Loucy (cell line): ENCODE data around the gene PRKCQ.

Experiments
- H2AFZ ChIP-seq: fragments of 200-600 bp; sonication (generic); 2 replicates; pipeline ENCODE4 v1.6.0; 2016; ENCODE audit warnings: antibody characterized with exemption, mild to moderate bottlenecking, low read length, moderate library complexity
- H3F3A ChIP-seq: fragments of 200-600 bp; 2 replicates; pipeline ENCODE4 v1.6.0; 2016; ENCODE audit warnings: antibody characterized with exemption, low read depth, mild to moderate bottlenecking
- H3K27me3 ChIP-seq: fragments of 200-600 bp; sonication (generic); 2 replicates; pipeline ENCODE4 v1.6.1; 2014; ENCODE audit warnings: low read length, mild to moderate bottlenecking; ENCODE audit not compliant: insufficient read depth, poor library complexity, severe bottlenecking
- H3K36me3 ChIP-seq: fragments of 200-600 bp; sonication (generic); 2 replicates; pipeline ENCODE4 v1.6.1; 2016; ENCODE audit warnings: low read length; ENCODE audit not compliant: insufficient read depth
- H3K4me1 ChIP-seq: fragments of 200-600 bp; sonication (generic); 2 replicates; pipeline ENCODE4 v1.5.1; 2014; ENCODE audit warnings: low read length, mild to moderate bottlenecking; ENCODE audit not compliant: insufficient read depth, poor library complexity, severe bottlenecking
- H3K4me2 ChIP-seq: fragments of 200-600 bp; sonication (generic); 2 replicates; pipeline ENCODE4 v1.6.0; 2014; ENCODE audit warnings: antibody characterized with exemption, low read length, low read depth, mild to moderate bottlenecking; ENCODE audit not compliant: poor library complexity, severe bottlenecking
- H3K4me3 ChIP-seq: fragments of 200-600 bp; sonication (generic); 2 replicates; pipeline ENCODE4 v1.5.1; 2014; ENCODE audit warnings: low read length, mild to moderate bottlenecking, mixed read lengths; ENCODE audit not compliant: poor library complexity, severe bottlenecking
- H3K79me2 ChIP-seq: fragments of 200-600 bp; sonication (generic); 2 replicates; pipeline ENCODE4 v1.6.1; 2014; ENCODE audit warnings: low read length; ENCODE audit not compliant: insufficient read depth
- H3K9ac ChIP-seq: fragments of 200-600 bp; sonication (generic); 2 replicates; pipeline ENCODE4 v1.6.0; 2014; ENCODE audit warnings: mild to moderate bottlenecking, low read depth, low read length, moderate library complexity; ENCODE audit not compliant: poor library complexity, severe bottlenecking
- H3K9me2 ChIP-seq: fragments of 200-600 bp; sonication (generic); replicated peaks from 2 replicates; pipeline ENCODE4 v1.6.1; 2016; ENCODE audit warnings: low read depth, low read length, mixed read lengths
- H3K9me3 ChIP-seq: fragments of 200-600 bp; sonication (generic); 2 replicates; pipeline ENCODE4 v1.6.1; 2014; ENCODE audit warnings: mild to moderate bottlenecking, antibody characterized with exemption, low read length, low read depth; ENCODE audit not compliant: insufficient read depth
- H4K20me1 ChIP-seq: fragments of 200-600 bp; sonication (generic); 2 replicates; pipeline ENCODE4 v1.6.0; 2014; ENCODE audit warnings: antibody characterized with exemption, low read length, mild to moderate bottlenecking; ENCODE audit not compliant: insufficient read depth, poor library complexity, severe bottlenecking
- EZH2phosphoT487 ChIP-seq: fragments of 200-600 bp; IDR thresholded peaks from 2 replicates; pipeline ENCODE4 v1.6.1; 2018; ENCODE audit warnings: antibody characterized with exemption, mild to moderate bottlenecking, moderate library complexity, borderline replicate concordance
- TF ChIP-seq, protein P1 (sequence below): fragments of 200-600 bp; sonication (generic); conservative IDR thresholded peaks from 2 replicates; pipeline ENCODE4 v1.5.1; 2014; ENCODE audit warnings: mild to moderate bottlenecking, antibody characterized with exemption, low read length

PRKCQ gene

DNA sequence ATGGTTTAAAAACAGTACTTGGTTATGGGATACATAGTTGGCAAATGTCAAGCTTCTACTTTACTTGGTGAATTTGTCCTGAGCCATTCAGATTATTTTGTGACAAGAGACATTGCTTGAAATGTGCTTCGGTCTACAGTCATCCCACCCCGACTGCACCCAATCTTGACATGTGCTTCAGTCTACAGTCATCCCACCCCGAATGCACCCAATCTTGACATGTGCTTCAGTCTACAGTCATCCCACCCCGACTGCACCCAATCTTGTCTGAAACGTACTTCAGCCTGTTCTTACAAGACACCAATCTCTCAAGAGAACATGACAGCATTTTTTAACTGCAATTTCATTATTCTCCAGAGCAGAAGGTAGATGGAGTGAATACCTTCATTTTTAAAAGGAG lies 47.8 kb downstream of the PRKCQ start:
- no peaks in the 10 kb centered on the region for H3F3A ChIP-seq
- no peak overlapping the region for H3K4me2 ChIP-seq
- H3K4me3 ChIP-seq = no peak overlapping the region
- H3K27me3 ChIP-seq = no peaks in the 10 kb centered on the region
- H4K20me1 ChIP-seq = peaks cover 20% of the 10 kb centered on the region
- H3K9me3 ChIP-seq = no peaks in the 10 kb centered on the region
- H3K9me2 ChIP-seq = no peaks in the 10 kb centered on the region
- peaks cover 11% of the 10 kb centered on the region; the same call in 1 of the 2 replicates for H3K36me3 ChIP-seq
- H3K4me1 ChIP-seq = peaks cover 24% of the 10 kb centered on the region
- H3K9ac ChIP-seq = no peak overlapping the region
- H3K79me2 ChIP-seq = peaks cover 98% of the 10 kb centered on the region
- TF ChIP-seq, protein P1, sequence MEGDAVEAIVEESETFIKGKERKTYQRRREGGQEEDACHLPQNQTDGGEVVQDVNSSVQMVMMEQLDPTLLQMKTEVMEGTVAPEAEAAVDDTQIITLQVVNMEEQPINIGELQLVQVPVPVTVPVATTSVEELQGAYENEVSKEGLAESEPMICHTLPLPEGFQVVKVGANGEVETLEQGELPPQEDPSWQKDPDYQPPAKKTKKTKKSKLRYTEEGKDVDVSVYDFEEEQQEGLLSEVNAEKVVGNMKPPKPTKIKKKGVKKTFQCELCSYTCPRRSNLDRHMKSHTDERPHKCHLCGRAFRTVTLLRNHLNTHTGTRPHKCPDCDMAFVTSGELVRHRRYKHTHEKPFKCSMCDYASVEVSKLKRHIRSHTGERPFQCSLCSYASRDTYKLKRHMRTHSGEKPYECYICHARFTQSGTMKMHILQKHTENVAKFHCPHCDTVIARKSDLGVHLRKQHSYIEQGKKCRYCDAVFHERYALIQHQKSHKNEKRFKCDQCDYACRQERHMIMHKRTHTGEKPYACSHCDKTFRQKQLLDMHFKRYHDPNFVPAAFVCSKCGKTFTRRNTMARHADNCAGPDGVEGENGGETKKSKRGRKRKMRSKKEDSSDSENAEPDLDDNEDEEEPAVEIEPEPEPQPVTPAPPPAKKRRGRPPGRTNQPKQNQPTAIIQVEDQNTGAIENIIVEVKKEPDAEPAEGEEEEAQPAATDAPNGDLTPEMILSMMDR = no peak
- no peak for TF ChIP-seq EZH2phosphoT487
- H2AFZ ChIP-seq = no peak overlapping the region

DNA sequence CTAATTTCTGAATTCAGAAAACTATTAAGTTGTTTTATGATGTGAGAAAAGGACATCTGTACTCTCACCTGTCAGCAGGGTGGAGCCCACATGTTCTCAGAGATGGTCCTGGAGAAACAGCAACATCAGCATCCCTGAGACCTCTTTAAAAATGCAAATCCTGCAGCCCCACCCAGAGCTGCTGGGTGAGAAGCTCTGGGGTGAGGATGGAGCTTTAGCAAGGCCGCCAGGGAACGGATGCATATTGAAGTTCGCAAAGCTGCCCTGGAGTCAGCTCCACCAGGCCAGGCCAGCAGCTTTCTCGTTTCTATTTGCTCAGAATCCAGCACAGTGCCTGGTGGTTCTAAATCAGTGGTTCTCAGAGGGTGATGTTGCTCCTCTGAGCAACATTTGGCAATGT lies 49.1 kb downstream of the PRKCQ start:
- H3K4me1 ChIP-seq = peaks cover 24% of the 10 kb centered on the region
- H3F3A ChIP-seq = no peaks in the 10 kb centered on the region
- H3K27me3 ChIP-seq = no peaks in the 10 kb centered on the region
- TF ChIP-seq EZH2phosphoT487 = no peak
- TF ChIP-seq, protein P1 = no peak
- H3K9ac ChIP-seq = no peak overlapping the region
- peaks cover 98% of the 10 kb centered on the region for H3K79me2 ChIP-seq
- H3K9me2 ChIP-seq = no peaks in the 10 kb centered on the region
- no peak overlapping the region for H2AFZ ChIP-seq
- peaks cover 14% of the 10 kb centered on the region; the same call in 1 of the 2 replicates for H3K36me3 ChIP-seq
- H3K4me2 ChIP-seq = no peak overlapping the region
- H3K4me3 ChIP-seq = no peak overlapping the region
- peaks cover 17% of the 10 kb centered on the region for H4K20me1 ChIP-seq
- no peaks in the 10 kb centered on the region for H3K9me3 ChIP-seq

DNA sequence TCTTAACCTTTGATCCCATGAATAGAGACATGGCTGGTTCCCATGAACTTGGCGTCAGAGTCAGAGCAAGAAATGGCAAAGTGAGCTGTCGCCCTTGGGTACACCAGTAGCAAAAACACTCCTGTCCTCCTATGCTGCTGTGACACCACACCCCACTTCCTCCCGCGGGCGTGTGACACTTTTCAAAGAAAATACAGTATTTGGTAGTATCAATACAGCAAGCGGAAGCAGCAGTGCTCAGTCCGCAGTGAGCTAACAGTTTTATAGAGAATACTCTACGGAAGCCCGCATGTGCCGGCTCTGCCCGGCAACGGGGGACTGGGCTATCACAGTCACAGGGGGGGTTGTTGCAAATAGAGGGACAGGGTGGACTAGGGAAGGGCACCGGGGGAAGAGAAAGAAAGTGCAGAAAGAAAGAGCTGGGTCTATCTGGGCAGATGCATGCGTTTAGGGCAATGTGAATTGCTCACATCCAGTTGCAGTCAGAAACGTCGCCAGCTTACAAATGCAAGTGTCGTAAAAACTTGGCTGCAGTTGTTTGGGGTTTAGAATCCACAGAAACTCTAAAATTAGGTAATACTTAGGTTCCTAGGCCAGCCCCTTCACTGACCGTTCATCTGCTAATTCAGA lies 49.8 kb downstream of the PRKCQ start:
- H3K36me3 ChIP-seq = peaks cover 15% of the 10 kb centered on the region; the same call in 1 of the 2 replicates
- no peaks in the 10 kb centered on the region for H3F3A ChIP-seq
- no peak overlapping the region for H3K4me2 ChIP-seq
- no peak for TF ChIP-seq EZH2phosphoT487
- TF ChIP-seq, protein P1 = no peak
- H3K79me2 ChIP-seq = peaks cover 98% of the 10 kb centered on the region
- no peaks in the 10 kb centered on the region for H3K9me2 ChIP-seq
- no peak overlapping the region for H2AFZ ChIP-seq
- peaks cover 24% of the 10 kb centered on the region for H3K4me1 ChIP-seq
- no peaks in the 10 kb centered on the region for H3K9me3 ChIP-seq
- H3K27me3 ChIP-seq = no peaks in the 10 kb centered on the region
- peaks cover 17% of the 10 kb centered on the region for H4K20me1 ChIP-seq
- no peak overlapping the region for H3K9ac ChIP-seq
- H3K4me3 ChIP-seq = no peak overlapping the region
